SK-N-SH (cell line): ENCODE results near the gene APBB3. TPM values are rescaled to one million over a fixed set of nuclear protein-coding genes. Genes with fewer than 3 reads are reported as not detected.

Experiments used
- CTCF ChIA-PET: fragments of 300-600, 350-600 bp; formaldehyde crosslinking; extraction: SDS; loops from one replicate; lab custom pipeline; 2021; lab: Yijun Ruan, JAX
- POLR2A ChIA-PET: fragments of 350-600 bp; sonication (Branson Sonifier 250); formaldehyde crosslinking; extraction: SDS; loops from one replicate; lab custom pipeline; 2020; ENCODE audit warnings: antibody characterized with exemption, inconsistent platforms; lab: Yijun Ruan, JAX
- DNase-seq: peaks from one replicate; pipeline ENCODE4 v3.0.0; 2012
- H2AFZ ChIP-seq: fragments of 200-600 bp; sonication (generic); 2 replicates; pipeline ENCODE4 v1.8.1; 2016; ENCODE audit warnings: antibody characterized with exemption, mild to moderate bottlenecking, low read depth
- H3F3A ChIP-seq: fragments of 200-600 bp; sonication (generic); replicated peaks from 2 replicates; pipeline ENCODE3; 2016; ENCODE audit warnings: antibody characterized with exemption, mild to moderate bottlenecking; ENCODE audit not compliant: insufficient read depth
- H3K27ac ChIP-seq, 2 experiments: fragments of 200-500 bp in 1 of 2; fragments of 200-600 bp in 1 of 2; sonication (Bioruptor generic) in 1 of 2; sonication (generic), shearing (Covaris generic) in 1 of 2; 2 replicates each; pipeline versions ENCODE4 v1.5.1 to v1.6.1; 2014 to 2016; ENCODE audit warnings: low read depth in 2 of 2, inconsistent platforms in 1 of 2, low read length in 1 of 2, mild to moderate bottlenecking in 1 of 2, mixed read lengths in 1 of 2
- H3K27me3 ChIP-seq: fragments of 200-600 bp; sonication (generic), shearing (Covaris generic); 2 replicates; pipeline ENCODE4 v1.6.1; 2016; ENCODE audit warnings: mixed run types; ENCODE audit not compliant: insufficient read depth
- H3K36me3 ChIP-seq, 2 experiments: fragments of 200-500 bp in 1 of 2; fragments of 200-600 bp in 1 of 2; sonication (Bioruptor generic) in 1 of 2; sonication (generic) in 1 of 2; replicated peaks in 1 of 2; 2 replicates each; pipeline versions ENCODE3 to v1.5.1; 2014 to 2016; ENCODE audit warnings: low read length in 1 of 2, mild to moderate bottlenecking in 1 of 2; ENCODE audit not compliant: insufficient read depth in 2 of 2, control insufficient read depth in 1 of 2
- H3K4me1 ChIP-seq, 2 experiments: fragments of 200-500 bp in 1 of 2; fragments of 200-600 bp in 1 of 2; sonication (Bioruptor generic) in 1 of 2; sonication (generic), shearing (Covaris generic) in 1 of 2; 2 replicates each; pipeline versions ENCODE4 v1.5.1 to v1.6.1; 2014 to 2016; ENCODE audit warnings: low read depth in 1 of 2, low read length in 1 of 2, mixed run types in 1 of 2; ENCODE audit not compliant: insufficient read depth in 2 of 2, control insufficient read depth in 1 of 2
- H3K4me2 ChIP-seq: fragments of 200-600 bp; sonication (generic), shearing (Covaris generic); 2 replicates; pipeline ENCODE4 v1.6.1; 2017; ENCODE audit warnings: mixed run types
- H3K4me3 ChIP-seq, 2 experiments: fragments of 200-500 bp in 1 of 2; fragments of 200-600 bp in 1 of 2; sonication (Bioruptor generic) in 1 of 2; sonication (generic), shearing (Covaris generic) in 1 of 2; 2 replicates each; pipeline versions ENCODE4 v1.5.1 to v1.8.1; 2014 to 2016; ENCODE audit warnings: low read depth in 2 of 2, inconsistent platforms in 1 of 2, low read length in 1 of 2, mild to moderate bottlenecking in 1 of 2, mixed read lengths in 1 of 2, moderate library complexity in 1 of 2
- H3K79me2 ChIP-seq: fragments of 200-600 bp; sonication (generic); 2 replicates; pipeline ENCODE4 v1.8.1; 2017; ENCODE audit warnings: mild to moderate bottlenecking; ENCODE audit not compliant: insufficient read depth
- H3K9ac ChIP-seq: fragments of 200-600 bp; sonication (generic); 2 replicates; pipeline ENCODE4 v1.6.1; 2017; ENCODE audit warnings: mixed run types
- H3K9me2 ChIP-seq: fragments of 200-600 bp; sonication (generic); 2 replicates; pipeline ENCODE4 v1.6.1; 2017; ENCODE audit warnings: mixed run types
- H3K9me3 ChIP-seq: fragments of 200-600 bp; sonication (generic); 2 replicates; pipeline ENCODE4 v1.6.1; 2017; ENCODE audit warnings: mixed run types, mild to moderate bottlenecking, moderate library complexity
- H4K20me1 ChIP-seq: fragments of 200-600 bp; sonication (generic); 2 replicates; pipeline ENCODE4 v1.6.1; 2017; ENCODE audit warnings: mild to moderate bottlenecking, mixed run types; ENCODE audit not compliant: insufficient read depth
- CHD2 ChIP-seq: fragments of 150-350 bp; IDR thresholded peaks from 2 replicates; pipeline ENCODE4 v1.6.1; 2018; ENCODE audit warnings: low read length; ENCODE audit not compliant: partially characterized antibody
- ELF1 ChIP-seq: IDR thresholded peaks from 2 replicates; pipeline ENCODE4 v1.4.0; 2012
- EP300 ChIP-seq, 2 experiments: IDR thresholded peaks; 2 replicates each; pipeline versions ENCODE4 v1.4.0 to v1.6.1; 2012; ENCODE audit warnings: borderline replicate concordance in 1 of 2, low read depth in 1 of 2, low read length in 1 of 2
- EZH2phosphoT487 ChIP-seq: fragments of 200-600 bp; sonication (generic); IDR thresholded peaks from 2 replicates; pipeline ENCODE4 v1.6.1; 2017; ENCODE audit warnings: low read depth, mixed run types, mild to moderate bottlenecking, antibody characterized with exemption, moderate library complexity, borderline replicate concordance
- FOSL2 ChIP-seq: IDR thresholded peaks from 2 replicates; pipeline ENCODE4 v1.4.0; 2012; ENCODE audit warnings: low read depth, mild to moderate bottlenecking, moderate library complexity, borderline replicate concordance
- FOXM1 ChIP-seq: IDR thresholded peaks from 2 replicates; pipeline ENCODE4 v1.4.0; 2012; ENCODE audit warnings: low read depth, mild to moderate bottlenecking
- GABPA ChIP-seq: IDR thresholded peaks from 2 replicates; pipeline ENCODE4 v1.4.0; 2012; ENCODE audit warnings: low read depth, mild to moderate bottlenecking
- GATA2 ChIP-seq: sonication (generic); formaldehyde crosslinking; IDR thresholded peaks from 2 replicates; pipeline ENCODE4 v1.5.0; 2020; ENCODE audit warnings: mild to moderate bottlenecking, missing genetic modification reagents
- JUND ChIP-seq: IDR thresholded peaks from 2 replicates; pipeline ENCODE4 v1.4.0; 2012
- MEF2A ChIP-seq: IDR thresholded peaks from 2 replicates; pipeline ENCODE4 v1.4.0; 2012; ENCODE audit warnings: low read depth, borderline replicate concordance
- NFIC ChIP-seq: IDR thresholded peaks from 2 replicates; pipeline ENCODE4 v1.4.0; 2012; ENCODE audit warnings: borderline replicate concordance
- NRF1 ChIP-seq: IDR thresholded peaks from 2 replicates; pipeline ENCODE4 v1.6.1; 2012; ENCODE audit warnings: low read depth, mild to moderate bottlenecking, low read length
- RAD21 ChIP-seq: IDR thresholded peaks from 2 replicates; pipeline ENCODE4 v1.6.1; 2012; ENCODE audit warnings: mild to moderate bottlenecking, low read length
- RFX5 ChIP-seq: IDR thresholded peaks from 2 replicates; pipeline ENCODE4 v1.6.1; 2012; ENCODE audit warnings: mild to moderate bottlenecking, improper control_type of control experiment, low read length
- RXRA ChIP-seq: IDR thresholded peaks from 2 replicates; pipeline ENCODE4 v1.4.0; 2012; ENCODE audit warnings: low read depth, mild to moderate bottlenecking, borderline replicate concordance
- SIN3A ChIP-seq: IDR thresholded peaks from 2 replicates; pipeline ENCODE4 v1.6.1; 2012; ENCODE audit warnings: low read depth, mild to moderate bottlenecking, low read length, moderate library complexity, borderline replicate concordance
- SMC3 ChIP-seq: IDR thresholded peaks from 2 replicates; pipeline ENCODE4 v1.6.1; 2012; ENCODE audit warnings: low read depth, low read length, improper control_type of control experiment
- TAF1 ChIP-seq: IDR thresholded peaks from 2 replicates; pipeline ENCODE4 v1.6.1; 2012; ENCODE audit warnings: low read depth, mild to moderate bottlenecking, low read length, moderate library complexity, borderline replicate concordance
- TCF12 ChIP-seq: IDR thresholded peaks from 2 replicates; pipeline ENCODE4 v1.4.0; 2012
- TEAD4 ChIP-seq: IDR thresholded peaks from 2 replicates; pipeline ENCODE4 v1.4.0; 2012; ENCODE audit warnings: mild to moderate bottlenecking, borderline replicate concordance; ENCODE audit not compliant: insufficient read depth
- YY1 ChIP-seq: IDR thresholded peaks from 2 replicates; pipeline ENCODE4 v1.4.0; 2012; ENCODE audit warnings: low read depth, mild to moderate bottlenecking
- WGBS: methylation state at CpG from one replicate; pipeline ENCODE4 v1.1.6; 2017; ENCODE audit warnings: low lambda C conversion rate; 5-methylcytosine and 5-hydroxymethylcytosine counted together
- polyA plus RNA-seq, 3 experiments: library from polyadenylated mRNA; depleted of rRNA; stranded (reverse); fragments of >200 nt; gene quantifications; 2 replicates each; pipeline ENCODE4 v1.2.3, GENCODE V29; 2012
- TF ChIP-seq, protein P1 (sequence below): IDR thresholded peaks from 2 replicates; pipeline ENCODE4; 2012
- TF ChIP-seq, protein P2 (sequence below): IDR thresholded peaks from 2 replicates; pipeline ENCODE4 v1.4.0; 2012; ENCODE audit warnings: low read depth, borderline replicate concordance
- TF ChIP-seq, protein P3 (sequence below): IDR thresholded peaks from 2 replicates; pipeline ENCODE4 v1.4.0; 2012; ENCODE audit warnings: low read depth
- TF ChIP-seq, protein P4 (sequence below): fragments of 200-600 bp; sonication (generic); IDR thresholded peaks from 2 replicates; pipeline ENCODE4 v1.6.1; 2017; ENCODE audit warnings: antibody characterized with exemption, mild to moderate bottlenecking, moderate library complexity
- TF ChIP-seq, protein P5 (sequence below): IDR thresholded peaks from 2 replicates; pipeline ENCODE4 v1.4.0; 2012; ENCODE audit warnings: low read depth, borderline replicate concordance

Gene APBB3, protein sequence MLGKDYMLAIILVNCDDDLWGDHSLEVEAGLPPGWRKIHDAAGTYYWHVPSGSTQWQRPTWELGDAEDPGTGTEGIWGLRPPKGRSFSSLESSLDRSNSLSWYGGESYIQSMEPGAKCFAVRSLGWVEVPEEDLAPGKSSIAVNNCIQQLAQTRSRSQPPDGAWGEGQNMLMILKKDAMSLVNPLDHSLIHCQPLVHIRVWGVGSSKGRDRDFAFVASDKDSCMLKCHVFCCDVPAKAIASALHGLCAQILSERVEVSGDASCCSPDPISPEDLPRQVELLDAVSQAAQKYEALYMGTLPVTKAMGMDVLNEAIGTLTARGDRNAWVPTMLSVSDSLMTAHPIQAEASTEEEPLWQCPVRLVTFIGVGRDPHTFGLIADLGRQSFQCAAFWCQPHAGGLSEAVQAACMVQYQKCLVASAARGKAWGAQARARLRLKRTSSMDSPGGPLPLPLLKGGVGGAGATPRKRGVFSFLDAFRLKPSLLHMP
- polyA plus RNA-seq (2012; rRNA removed): 36.0 and 54.5 TPM in 2 replicates
- 8.4 and 11.9 TPM in 2 replicates for polyA plus RNA-seq (2012; cell fraction: cytosol; rRNA removed)
- polyA plus RNA-seq (2012; cell fraction: nucleus; rRNA removed): 264 and 329 TPM in 2 replicates

DNA sequence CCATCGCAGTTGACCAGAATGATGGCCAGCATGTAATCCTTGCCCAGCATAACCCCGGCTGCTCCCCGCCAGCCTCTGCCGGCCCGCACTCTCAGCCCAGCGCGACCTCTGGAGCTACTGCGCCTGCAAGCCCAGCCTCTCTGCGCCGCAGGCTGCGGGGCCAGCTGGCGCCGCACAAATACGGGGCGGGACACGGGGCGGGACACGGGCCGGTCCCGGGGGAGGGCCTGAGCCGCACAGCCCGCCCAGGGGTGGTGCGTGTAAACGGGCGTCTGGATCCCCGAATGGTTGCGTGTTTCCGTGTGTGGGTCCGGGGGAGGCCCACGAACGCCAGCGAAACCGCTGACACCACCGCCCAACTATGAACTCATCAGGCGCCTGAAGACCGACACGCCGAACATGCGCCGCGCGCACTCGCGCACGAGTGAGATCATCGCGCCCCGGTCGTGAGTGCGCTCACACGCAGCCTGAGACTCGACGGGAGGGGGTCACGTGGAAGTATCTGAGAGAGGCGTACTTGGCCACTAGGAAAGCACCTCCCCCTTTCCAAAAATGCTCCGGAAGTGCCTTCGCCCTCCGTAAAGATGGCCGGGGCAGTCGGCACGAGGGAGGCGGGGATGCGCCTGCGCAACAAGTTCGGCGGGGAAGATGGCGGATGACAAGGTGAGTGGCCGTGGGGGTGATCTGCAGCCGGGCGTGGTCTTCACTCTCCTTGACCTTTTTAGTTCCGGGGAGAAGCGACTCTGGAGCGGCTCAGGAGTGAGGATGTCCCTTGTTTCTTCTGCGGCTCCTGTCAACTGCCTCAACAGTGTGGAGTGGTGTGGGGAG, at the start of gene APBB3, which contains the start of gene SLC35A4:
APBB3 (minus strand) TSS at position 403 of the 828 bp plus-strand sequence; CDS start at position 50, 353 bp downstream.
SLC35A4 (plus strand) TSS at position 633 of the 828 bp plus-strand sequence. CDS start 2,342 bp downstream, outside the sequence.
- Histone ChIP-seq H4K20me1 (no peaks in the 10 kb centered on the region), H3K27me3 (no peaks in the 10 kb centered on the region), H3K79me2 (peaks cover 28% of the 10 kb centered on the region), H3K36me3 (peaks cover 8 to 43% of the 10 kb centered on the region in 2 experiments), H3F3A (peaks cover 5% of the 10 kb centered on the region), H3K9me3 (no peaks in the 10 kb centered on the region), H3K9ac (peak within 1 kb of the TSS; percentile 80), H3K27ac (peak within 1 kb of the TSS; percentile 90 to 94), H2AFZ (peak within 1 kb of the TSS; percentile 78), H3K4me2 (peak within 1 kb of the TSS; percentile 77), H3K4me3 (peak within 1 kb of the TSS; percentile 85 to 97), H3K9me2 (no peaks in the 10 kb centered on the region), H3K4me1 (peaks cover 3 to 20% of the 10 kb centered on the region in 2 experiments; a peak in 1 of 4 replicates)
- DNase-seq: peak; percentile 96
- POLR2A ChIA-PET: interaction anchor here (0.6 to 1.9 kb wide), 5 partner anchors 12 to 163 kb away, joined by 3 to 8 read pairs (median 4); partner anchors contain the start of genes EIF4EBP3, IK and NDUFA2
- CTCF ChIA-PET: interaction anchor here (0.8 to 1.4 kb wide), 4 partner anchors 74 to 163 kb away, joined by 3 to 5 read pairs (median 3); no protein-coding TSS in a partner anchor
- 1% methylated on average over 24 of the region's 74 CpGs for WGBS
- TF ChIP-seq JUND (no peak), TEAD4 (no peak), YY1 (peak; percentile 98), EZH2phosphoT487 (no peak), GATA2 (CRISPR knock-in tag) (no peak; the same call in 1 of the 2 replicates), TCF12 (no peak), RFX5 (no peak), TAF1 (peak; percentile 83), RXRA (no peak), SMC3 (no peak), ELF1 (peak; percentile 74), FOSL2 (no peak), GABPA (peak; percentile 82), RAD21 (no peak), SIN3A (no peak; the same call in 1 of the 2 replicates), MEF2A (no peak), FOXM1 (no peak), NFIC (no peak; the same call in 1 of the 2 replicates), EP300 (IDR thresholded peaks at IDR 0.05; ENCODE audit: borderline replicate concordance in 1 of 2, low read depth in 1 of 2, low read length in 1 of 2) (no peak; a peak in 1 of 4 replicates), CHD2 (peak; percentile 77), NRF1 (peak; percentile 94)
- TF ChIP-seq, protein P1, sequence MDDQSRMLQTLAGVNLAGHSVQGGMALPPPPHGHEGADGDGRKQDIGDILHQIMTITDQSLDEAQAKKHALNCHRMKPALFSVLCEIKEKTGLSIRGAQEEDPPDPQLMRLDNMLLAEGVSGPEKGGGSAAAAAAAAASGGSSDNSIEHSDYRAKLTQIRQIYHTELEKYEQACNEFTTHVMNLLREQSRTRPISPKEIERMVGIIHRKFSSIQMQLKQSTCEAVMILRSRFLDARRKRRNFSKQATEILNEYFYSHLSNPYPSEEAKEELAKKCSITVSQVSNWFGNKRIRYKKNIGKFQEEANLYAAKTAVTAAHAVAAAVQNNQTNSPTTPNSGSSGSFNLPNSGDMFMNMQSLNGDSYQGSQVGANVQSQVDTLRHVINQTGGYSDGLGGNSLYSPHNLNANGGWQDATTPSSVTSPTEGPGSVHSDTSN: peak; percentile 77
- TF ChIP-seq, protein P2, sequence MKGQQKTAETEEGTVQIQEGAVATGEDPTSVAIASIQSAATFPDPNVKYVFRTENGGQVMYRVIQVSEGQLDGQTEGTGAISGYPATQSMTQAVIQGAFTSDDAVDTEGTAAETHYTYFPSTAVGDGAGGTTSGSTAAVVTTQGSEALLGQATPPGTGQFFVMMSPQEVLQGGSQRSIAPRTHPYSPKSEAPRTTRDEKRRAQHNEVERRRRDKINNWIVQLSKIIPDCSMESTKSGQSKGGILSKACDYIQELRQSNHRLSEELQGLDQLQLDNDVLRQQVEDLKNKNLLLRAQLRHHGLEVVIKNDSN: peak; percentile 89
- TF ChIP-seq, protein P3, sequence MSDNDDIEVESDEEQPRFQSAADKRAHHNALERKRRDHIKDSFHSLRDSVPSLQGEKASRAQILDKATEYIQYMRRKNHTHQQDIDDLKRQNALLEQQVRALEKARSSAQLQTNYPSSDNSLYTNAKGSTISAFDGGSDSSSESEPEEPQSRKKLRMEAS: peak; percentile 97
- TF ChIP-seq, protein P4, sequence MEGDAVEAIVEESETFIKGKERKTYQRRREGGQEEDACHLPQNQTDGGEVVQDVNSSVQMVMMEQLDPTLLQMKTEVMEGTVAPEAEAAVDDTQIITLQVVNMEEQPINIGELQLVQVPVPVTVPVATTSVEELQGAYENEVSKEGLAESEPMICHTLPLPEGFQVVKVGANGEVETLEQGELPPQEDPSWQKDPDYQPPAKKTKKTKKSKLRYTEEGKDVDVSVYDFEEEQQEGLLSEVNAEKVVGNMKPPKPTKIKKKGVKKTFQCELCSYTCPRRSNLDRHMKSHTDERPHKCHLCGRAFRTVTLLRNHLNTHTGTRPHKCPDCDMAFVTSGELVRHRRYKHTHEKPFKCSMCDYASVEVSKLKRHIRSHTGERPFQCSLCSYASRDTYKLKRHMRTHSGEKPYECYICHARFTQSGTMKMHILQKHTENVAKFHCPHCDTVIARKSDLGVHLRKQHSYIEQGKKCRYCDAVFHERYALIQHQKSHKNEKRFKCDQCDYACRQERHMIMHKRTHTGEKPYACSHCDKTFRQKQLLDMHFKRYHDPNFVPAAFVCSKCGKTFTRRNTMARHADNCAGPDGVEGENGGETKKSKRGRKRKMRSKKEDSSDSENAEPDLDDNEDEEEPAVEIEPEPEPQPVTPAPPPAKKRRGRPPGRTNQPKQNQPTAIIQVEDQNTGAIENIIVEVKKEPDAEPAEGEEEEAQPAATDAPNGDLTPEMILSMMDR: no peak
- TF ChIP-seq, protein P5, sequence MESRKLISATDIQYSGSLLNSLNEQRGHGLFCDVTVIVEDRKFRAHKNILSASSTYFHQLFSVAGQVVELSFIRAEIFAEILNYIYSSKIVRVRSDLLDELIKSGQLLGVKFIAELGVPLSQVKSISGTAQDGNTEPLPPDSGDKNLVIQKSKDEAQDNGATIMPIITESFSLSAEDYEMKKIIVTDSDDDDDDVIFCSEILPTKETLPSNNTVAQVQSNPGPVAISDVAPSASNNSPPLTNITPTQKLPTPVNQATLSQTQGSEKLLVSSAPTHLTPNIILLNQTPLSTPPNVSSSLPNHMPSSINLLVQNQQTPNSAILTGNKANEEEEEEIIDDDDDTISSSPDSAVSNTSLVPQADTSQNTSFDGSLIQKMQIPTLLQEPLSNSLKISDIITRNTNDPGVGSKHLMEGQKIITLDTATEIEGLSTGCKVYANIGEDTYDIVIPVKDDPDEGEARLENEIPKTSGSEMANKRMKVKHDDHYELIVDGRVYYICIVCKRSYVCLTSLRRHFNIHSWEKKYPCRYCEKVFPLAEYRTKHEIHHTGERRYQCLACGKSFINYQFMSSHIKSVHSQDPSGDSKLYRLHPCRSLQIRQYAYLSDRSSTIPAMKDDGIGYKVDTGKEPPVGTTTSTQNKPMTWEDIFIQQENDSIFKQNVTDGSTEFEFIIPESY: no peak
